Stimulated activated CD8-positive, alpha-beta memory T cell treated with anti-CD3 and anti-CD28 coated beads, Interleukin-7, amount 100 ng/mL, for 24 hours (primary cell): Measurements from ENCODE around the gene FGFR1OP2.
"Not testable (repeated sequence)": the region's sequence is repeated elsewhere in the genome, so short reads cannot be mapped to it uniquely, and the experiment has no call there.

Experiments used
- DNase-seq: peaks from one replicate; pipeline ENCODE4 v3.0.0-alpha.2; 2020; ENCODE audit warnings: low read depth

Gene FGFR1OP2

DNA sequence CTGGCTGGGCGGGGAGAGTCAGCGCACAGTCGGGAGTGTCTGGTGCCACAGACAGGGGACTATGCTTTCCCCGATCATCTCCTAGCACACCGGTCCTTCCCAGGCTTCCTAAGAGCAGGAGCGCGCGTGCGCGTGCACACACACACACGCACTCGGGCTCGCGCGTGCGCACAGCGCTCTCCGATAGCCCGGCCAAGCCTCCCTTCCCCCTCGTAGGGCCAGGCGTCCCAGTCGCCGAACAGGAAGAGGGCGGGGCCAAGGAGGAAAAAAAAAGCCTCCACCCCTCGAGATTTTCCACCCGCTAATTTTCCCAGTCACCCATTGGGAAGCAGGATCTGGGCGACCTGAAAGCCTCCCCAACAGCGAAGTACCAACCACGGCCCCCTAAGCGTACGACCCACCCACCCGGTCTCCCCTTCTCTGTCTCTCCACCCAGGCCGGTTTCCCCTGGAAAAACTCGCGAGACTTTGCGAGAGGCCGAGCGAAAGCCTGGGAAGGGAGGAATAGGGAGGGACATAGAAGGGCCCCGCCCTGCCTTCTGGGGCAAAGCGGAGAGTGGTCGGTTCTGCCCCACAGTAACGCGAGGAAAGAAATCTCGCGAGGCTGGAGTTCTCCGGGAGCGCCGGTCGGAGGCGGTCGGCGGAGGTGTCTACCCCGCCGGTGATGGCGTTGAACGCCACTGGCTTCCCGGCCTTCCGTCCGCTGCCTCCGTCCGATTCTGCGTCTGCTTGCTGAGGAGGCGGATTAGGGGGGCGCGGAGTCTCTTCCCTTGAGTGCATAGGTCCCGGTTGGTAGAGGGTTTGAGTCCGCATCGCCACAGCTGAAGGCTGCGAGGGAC, at the start of gene FGFR1OP2, which contains the start of gene INTS13:
Gene FGFR1OP2 (plus strand): TSS at position 608 of the 838 bp plus-strand sequence. CDS start 15,689 bp downstream, outside the sequence.
Gene INTS13 (minus strand): TSS at position 119 of the 838 bp plus-strand sequence. CDS start 1,178 bp downstream, outside the sequence.
- peak; percentile 92 for DNase-seq

DNA sequence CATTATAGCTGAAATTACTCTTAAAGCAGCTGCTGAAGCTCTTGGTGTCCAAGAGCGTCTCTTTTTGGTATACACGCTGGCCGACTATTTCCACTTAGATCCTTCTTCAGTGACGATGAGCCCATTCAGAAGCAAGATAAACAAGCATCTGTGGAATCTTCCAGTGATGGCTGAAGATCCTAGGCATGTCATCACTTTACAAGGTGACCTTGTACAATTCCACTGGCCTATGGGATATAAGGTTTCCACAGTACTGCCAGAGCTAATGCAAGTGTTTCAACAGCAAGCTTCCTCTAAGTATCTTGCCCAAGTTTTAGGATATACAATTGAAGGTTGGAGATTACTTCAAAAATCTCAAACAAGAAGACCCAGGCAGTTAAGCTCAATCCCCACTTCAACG, 47.5 kb upstream of the FGFR1OP2 start:
- no peak for DNase-seq

GRCh38 chr12:26891704-26892103, 46.6 kb upstream of the FGFR1OP2 start:
- DNase-seq: no peak

- no peak for DNase-seq
Measured at GRCh38 chr12:26895672-26896071, 42.6 kb upstream of the FGFR1OP2 start.

- no peak for DNase-seq
Measured at GRCh38 chr12:26896913-26897312, 41.4 kb upstream of the FGFR1OP2 start.

DNA sequence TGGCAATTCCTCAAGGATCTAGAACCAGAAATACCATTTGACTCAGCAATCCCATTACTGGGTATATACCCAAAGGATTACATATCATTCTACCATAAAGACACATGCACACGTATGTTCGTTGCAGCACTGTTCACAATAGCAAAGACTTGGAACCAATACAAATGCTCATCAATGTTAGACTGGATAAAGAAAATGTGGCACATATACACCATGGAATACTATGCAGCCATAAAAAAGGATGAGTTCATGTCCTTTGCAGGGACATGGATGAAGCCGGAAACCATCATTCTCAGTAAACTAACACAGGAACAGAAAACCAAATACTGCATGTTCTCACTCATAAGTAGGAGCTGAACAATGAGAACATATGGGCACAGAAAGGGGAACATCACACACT, 34.9 kb upstream of the FGFR1OP2 start:
- DNase-seq: not testable (repeated sequence)

DNA sequence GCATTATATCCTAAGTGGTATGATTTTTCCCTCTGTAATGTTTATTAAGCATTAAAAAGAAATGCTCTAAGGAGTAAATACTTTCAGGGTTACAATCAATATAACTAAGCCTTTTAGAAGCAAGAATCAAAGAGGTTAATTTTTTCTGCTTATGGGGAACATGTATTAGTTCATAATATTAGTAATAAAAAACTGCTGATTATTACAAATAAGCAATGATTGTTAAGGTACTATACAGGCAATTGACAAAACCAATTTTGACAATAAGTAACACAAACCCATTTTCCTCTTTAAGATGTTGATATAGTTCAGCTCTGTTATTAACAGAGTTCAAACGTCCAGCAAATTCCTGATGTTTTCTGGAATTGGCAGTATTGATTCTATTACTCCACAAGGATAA, 32.2 kb upstream of the FGFR1OP2 start:
- DNase-seq: no peak

DNA sequence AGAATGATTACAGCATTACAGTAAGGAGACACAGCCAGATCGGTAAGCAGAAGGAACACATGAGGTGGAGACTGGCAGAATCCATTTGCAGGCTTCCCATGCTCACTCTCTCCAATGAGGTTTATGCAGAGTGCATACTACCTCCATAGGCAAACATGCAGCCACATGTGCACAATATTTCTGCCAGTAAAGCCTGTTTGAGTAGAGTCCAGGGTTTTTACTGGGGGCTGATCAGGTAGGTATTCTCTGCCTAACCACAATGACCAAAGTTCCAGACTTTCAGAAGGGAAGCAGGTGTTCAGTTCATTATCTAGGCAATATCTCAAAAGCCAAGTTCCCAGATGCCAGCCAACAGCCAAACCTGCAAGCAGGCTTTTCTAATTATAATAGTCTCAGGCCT, 31.6 kb upstream of the FGFR1OP2 start:
- no peak for DNase-seq

DNA sequence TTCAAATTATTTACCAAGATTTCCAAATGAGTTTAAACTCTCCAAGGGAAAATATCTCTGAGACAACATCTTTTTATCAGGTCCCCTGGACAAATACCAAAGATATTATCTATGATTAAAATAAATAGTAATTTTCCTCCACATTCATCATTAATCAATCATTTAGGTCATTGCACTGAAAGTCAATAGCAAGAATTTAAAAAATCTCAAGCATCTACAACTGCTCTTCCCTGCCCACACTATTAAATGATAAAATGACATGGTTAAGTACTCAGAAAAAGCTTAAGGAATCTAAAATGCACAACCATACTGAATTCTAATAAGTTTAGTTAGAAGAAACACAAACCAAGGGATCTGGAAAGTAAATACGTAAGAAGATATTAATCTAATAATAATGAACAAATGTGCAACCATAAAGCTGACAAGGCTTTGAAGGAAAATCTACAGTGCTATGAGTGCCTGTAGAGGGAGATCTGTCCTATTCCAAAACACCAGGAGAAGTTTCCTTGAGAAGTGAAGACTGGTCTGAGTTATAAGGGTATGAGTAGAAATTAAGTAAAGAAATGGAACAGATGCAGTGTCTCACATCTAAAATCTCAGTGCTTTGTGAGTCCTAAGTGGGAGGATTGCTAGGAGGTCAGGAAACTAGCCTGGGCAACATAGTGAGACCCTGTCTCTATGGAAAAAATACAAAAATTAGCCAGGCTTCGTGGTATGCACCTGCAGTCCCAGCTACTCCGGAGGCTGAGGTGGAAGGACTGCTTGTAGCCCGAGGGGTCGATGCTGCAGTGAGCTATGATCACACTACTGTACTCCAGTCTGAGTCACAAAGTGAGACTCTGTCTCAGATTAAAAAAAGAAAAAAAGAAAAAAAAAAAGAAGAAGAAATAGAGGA, 19.7 kb upstream of the FGFR1OP2 start:
- DNase-seq: no peak

GRCh38 chr12:26919216-26919555, 19.1 kb upstream of the FGFR1OP2 start:
- DNase-seq: no peak

- no peak for DNase-seq
Measured at GRCh38 chr12:26921886-26922285, 16.4 kb upstream of the FGFR1OP2 start.

GRCh38 chr12:26928661-26929060, 9.6 kb upstream of the FGFR1OP2 start:
- no peak for DNase-seq

DNA sequence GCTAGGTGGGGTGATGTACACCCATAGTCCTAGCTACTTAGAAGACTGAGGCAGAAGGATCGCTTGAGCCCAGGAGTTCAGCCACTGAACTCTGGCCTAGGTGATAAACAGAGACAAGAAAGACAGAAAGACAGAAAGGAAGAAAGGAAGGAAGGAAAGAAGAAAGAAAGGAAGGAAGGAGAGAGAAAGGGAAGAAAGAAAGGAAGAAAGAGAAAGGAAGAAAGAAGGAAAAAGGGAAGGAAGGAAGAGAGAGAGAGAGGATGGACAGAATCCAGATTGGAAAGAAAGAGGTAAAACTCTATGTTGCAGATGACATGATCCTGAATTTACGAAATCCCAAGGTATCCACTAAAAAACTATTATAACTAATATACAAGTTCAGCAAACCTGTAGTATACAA, 8.7 kb upstream of the FGFR1OP2 start:
- no peak for DNase-seq

DNA sequence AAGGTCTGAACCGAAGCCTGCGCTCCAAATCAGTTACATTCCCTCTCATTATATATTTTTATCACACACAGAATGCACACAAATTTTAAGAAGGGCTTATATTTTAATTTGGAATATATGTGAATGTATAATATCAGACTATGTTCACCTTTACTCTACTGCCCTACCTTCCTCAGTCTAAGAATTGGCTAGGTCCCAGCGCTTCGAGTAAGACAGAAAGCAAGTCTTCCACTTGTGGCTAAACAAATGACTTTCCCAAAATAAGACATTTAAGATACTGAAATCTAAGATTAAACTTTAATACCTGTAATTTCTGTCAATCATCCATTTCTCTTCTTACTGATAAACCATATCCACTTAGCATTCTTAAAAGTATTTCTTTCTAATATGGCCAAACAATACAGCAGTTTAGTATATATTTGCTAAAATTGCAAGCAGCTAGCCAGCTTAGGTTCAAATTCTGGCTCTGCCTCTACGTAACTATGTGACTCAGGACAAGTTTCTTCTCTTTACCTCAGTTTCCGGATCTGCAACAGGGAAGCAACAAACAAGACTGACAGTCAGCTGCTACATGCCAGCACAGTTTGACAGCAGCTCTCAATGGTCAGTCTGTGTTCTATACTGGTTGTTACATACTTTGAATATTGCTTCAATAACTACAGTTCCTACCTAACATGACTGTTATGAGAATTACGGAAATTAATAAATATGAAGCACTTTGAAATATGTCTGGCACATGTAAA, 2.5 kb upstream of the FGFR1OP2 start:
- no peak for DNase-seq

DNA sequence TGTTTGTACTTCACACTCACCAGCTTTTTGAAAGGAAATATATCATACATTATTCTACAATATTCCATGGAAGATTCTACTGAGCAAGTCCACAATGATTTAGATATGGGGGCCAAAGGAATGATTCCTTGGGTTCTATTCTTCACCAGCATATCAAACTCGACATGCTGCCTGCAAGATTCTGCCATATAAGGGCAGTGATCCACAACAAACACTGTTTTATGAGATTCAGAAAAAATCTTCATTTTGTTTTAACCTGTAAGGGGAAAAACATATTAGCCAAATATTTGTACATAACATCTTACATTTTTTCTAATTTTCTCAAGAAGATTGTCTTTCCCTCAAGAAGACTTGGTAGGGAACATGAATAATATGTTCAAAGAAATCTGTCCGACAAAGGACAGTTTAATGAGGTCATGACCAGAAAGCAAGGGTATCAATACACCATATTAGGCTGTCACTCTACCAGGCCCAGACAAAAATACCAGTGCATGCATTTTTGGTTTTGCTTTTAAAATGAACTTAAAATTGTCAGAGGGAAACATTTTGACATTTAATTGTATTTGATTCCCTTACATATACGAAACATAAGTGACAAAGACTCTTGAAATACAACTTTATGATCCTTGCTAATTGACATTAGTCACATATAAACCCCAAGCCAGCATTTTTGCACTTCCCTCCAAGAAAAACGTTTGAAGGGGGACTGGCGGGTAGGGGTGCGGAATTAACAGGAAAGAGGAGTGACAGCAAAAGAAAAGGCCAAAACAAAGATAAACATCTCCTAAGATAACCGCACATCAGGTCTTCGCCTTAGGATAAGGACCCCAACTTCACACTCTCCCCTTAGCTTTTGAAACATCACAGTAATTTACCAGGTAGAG, 1.5 kb upstream of the FGFR1OP2 start:
- DNase-seq: no peak

DNA sequence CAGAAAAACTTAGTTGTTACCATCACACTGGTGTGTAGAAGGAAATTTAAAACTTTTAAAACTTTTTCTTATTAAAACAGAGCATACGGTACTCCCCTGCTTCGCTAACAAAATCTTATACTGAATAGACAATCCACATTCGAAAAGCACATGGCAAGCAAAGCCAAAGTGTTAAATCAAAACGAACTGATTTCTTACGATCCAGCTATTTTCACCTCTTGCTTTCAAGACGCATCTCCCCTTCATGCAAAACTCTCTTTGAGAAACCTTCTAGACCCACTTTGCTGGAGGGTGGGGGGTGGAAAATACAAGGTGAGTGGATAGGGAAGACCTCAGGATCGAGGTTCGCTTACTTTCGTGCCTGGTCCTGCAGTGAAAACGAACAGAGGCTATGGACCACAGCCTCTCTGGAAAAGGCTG, 817 bp upstream of the FGFR1OP2 start:
- no peak for DNase-seq

DNA sequence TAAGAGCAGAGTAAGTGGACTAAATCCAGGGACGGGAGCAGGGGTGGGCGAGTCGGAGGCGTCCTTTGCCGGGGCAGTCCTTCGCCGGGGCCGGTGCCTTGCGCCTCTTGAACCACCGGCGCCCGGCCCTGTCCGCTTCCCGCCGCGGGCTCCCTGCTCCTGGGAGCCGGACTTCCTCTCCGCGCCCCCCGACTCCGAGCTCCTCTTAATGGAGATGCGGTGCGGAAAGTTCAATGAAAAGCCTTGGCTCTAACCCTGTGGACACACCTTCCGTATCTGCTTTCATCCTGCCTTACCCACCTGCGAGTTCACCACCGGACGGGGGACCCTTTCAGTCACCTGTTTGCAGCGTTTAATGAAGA, 412 bp downstream of the FGFR1OP2 start:
- DNase-seq: no peak

DNA sequence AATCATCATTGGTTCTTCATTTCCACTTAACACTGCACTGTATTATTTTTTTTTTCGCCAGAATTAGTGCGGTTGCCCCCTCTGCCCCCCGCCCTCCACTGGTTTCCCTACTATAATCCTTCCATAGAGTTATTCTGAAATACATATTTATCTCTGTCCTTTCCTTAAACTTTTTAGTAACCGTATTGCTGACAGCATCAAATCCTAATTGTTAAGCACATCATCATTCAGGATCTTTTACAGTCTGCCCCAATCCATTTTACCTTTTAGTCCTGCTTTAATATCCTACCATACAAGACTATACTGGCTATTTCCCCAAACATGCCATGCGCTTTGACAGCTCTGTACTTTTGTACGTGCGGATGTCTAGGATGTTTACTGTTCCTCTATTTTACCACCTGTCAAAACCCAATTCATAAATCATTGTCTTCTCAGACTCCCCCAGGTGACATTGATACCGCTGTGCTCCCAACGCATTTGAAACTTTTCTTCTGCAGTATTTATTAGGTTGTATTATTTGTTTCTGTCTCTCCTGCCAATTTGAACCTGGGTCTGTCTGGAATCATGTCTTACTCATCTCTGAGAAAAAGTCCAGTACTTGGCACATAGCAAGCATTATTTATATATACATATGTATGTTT, 1.0 kb downstream of the FGFR1OP2 start:
- DNase-seq: no peak

DNA sequence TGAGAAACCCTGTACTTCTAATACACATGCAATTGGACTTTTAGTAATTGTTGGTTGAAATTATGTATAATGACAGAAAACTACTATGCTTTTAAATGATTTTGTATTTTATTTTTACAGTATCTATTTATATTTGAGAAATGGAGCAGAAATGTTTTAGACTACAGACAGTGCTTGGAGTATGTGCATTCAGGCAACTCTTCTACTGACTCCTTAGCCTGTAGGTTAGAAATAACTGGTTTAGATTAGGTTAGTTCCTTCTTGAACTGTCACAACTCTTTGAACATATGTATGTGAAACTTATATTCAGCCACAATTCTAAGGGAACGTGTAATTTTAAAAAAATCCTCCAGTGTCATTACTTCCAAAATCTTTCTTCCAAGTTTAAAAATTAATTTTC, 1.7 kb downstream of the FGFR1OP2 start:
- no peak for DNase-seq

GRCh38 chr12:26940516-26941214, 2.4 kb downstream of the FGFR1OP2 start:
- DNase-seq: no peak
